Bronchial epithelial cell (primary cell): ENCODE measurements around the gene DOCK8. TPM values are rescaled to one million over a fixed set of nuclear protein-coding genes. Genes with fewer than 3 reads are reported as not detected.

Source experiments
- DNase-seq: peaks from one replicate; pipeline ENCODE4 v3.0.0-alpha.2; 2010; ENCODE audit warnings: low read depth
- FAIRE-seq: peaks from 2 replicates; lab custom pipeline; 2011; peaks lifted over from hg19 to GRCh38; lab: Jason Lieb, UNC
- H3K27me3 ChIP-seq: 2 replicates; pipeline ENCODE4 v1.5.1; 2011; ENCODE audit warnings: low read length; ENCODE audit not compliant: control insufficient read depth, insufficient read depth
- H3K36me3 ChIP-seq: 2 replicates; pipeline ENCODE4 v1.5.1; 2011; ENCODE audit warnings: low read length; ENCODE audit not compliant: control insufficient read depth, insufficient read depth
- H3K4me3 ChIP-seq: 2 replicates; pipeline ENCODE4 v1.5.1; 2011; ENCODE audit warnings: mild to moderate bottlenecking, low read depth, low read length, control low read depth
- CTCF ChIP-seq: IDR thresholded peaks from 2 replicates; pipeline ENCODE4 v1.5.1; 2011; ENCODE audit warnings: mild to moderate bottlenecking, moderate library complexity, low read length, control low read depth, inconsistent platforms; ENCODE audit not compliant: insufficient read depth, severe bottlenecking
- total RNA-seq: library from RNA; depleted of rRNA; stranded (reverse); fragments of >200 nt; gene quantifications from 2 replicates; pipeline ENCODE4 v1.2.1, GENCODE V29; 2014

The DOCK8 gene
- total RNA-seq, 1 donor from 2014 or later = 0.26 TPM

DNA sequence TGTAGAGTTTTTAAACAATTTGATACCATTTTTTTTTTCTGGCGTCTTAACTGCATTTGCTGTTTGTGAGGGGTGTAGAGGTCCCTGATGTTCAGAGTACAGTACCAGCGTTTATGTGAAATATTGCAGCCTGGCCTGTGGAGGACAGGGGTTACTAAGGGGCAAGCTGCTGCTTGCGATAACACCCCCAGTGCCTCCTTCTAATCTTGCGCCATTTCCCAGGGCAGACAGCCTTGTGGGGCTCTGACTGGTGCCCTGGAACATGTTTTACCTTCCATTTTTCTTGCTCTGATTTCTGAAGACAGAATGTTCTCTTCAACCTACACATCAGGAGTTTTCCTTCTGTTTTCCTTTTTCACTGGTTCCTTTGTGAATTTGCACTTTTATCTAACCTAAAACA is 142.9 kb downstream of the DOCK8 start:
- TF ChIP-seq CTCF = no peak
- Histone ChIP-seq H3K27me3 (no peaks in the 10 kb centered on the region), H3K36me3 (no peaks in the 10 kb centered on the region), H3K4me3 (no peak overlapping the region)
- DNase-seq (no peak), FAIRE-seq (no peak)

DNA sequence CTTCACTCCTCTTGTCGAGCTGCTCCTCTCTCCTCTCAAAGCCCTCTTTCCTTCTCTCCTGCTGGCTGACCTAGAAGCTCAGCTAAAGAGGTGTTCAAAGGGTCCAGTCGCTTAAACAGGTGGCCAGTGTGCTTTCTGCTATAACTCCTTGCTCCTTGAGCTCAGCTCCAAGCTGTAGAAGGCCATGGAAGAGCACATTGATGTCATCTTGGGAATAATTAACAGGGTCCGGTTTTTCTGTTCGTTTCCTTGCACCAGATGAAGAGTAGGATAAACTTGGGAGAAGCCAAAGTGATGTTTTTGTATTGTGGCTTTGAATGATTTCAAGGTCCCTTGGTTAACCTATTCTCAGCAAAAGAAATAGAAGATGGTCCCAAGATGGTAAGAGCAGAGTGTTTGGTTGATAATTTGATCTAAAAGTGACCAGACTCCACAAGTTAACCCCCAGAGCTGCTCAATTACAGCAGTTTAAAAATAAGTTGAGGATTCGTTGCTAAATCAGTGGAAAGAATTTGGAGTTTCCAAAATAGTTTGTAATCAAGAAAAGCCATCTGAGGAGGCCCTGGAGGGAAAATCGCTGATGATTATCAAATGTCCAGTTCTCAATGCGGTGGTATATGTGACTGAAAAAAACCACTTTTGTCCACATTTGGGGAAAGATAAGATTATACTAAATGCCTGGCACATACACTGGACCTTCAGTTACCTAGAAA is 148.1 kb downstream of the DOCK8 start:
- TF ChIP-seq CTCF = no peak
- no peak for DNase-seq
- H3K27me3 ChIP-seq = no peaks in the 10 kb centered on the region
- FAIRE-seq = no peak
- H3K36me3 ChIP-seq = no peaks in the 10 kb centered on the region
- H3K4me3 ChIP-seq = no peak overlapping the region

- no peak for FAIRE-seq
These were observed 148.6 kb downstream of the DOCK8 start for GRCh38 chr9:363274-363612.

DNA sequence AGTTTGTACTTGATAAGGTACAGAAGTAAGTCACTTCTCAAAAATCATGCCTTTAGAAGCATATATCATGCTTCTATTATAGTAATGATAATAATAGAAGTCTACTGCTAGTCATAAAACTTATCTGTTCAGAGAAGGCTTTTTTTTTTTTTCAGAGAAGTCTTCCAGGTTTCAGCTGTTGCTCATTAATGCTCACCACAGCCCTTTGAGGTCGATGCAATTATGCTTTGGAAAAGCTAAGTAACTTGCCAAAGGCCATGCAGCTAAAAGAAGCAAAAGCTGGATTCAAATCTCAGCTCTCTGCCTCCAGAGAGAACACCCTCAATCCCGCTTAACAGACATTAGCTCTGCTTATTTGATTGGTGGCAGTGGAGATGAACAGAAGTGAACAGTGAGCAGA is 150.8 kb downstream of the DOCK8 start:
- Histone ChIP-seq H3K36me3 (no peaks in the 10 kb centered on the region), H3K27me3 (no peaks in the 10 kb centered on the region), H3K4me3 (no peak overlapping the region)
- no peak for DNase-seq
- no peak for FAIRE-seq
- TF ChIP-seq CTCF = no peak

More at GRCh38 chr9:363274-363612, 148.6 kb downstream of the DOCK8 start:
- no peak overlapping the region for H3K4me3 ChIP-seq
- TF ChIP-seq CTCF = no peak
- no peaks in the 10 kb centered on the region for H3K27me3 ChIP-seq
- no peaks in the 10 kb centered on the region for H3K36me3 ChIP-seq
- DNase-seq = no peak

GRCh38 chr9:366620-367019 is 152.0 kb downstream of the DOCK8 start:
- FAIRE-seq (no peak), DNase-seq (no peak)
- TF ChIP-seq CTCF = no peak
- Histone ChIP-seq H3K27me3 (no peaks in the 10 kb centered on the region), H3K4me3 (no peak overlapping the region), H3K36me3 (no peaks in the 10 kb centered on the region)

- Histone ChIP-seq H3K27me3 (no peaks in the 10 kb centered on the region), H3K4me3 (no peak overlapping the region), H3K36me3 (no peaks in the 10 kb centered on the region)
- DNase-seq (no peak), FAIRE-seq (no peak)
- TF ChIP-seq CTCF = no peak
These were observed 155.4 kb downstream of the DOCK8 start for GRCh38 chr9:370086-370485.
